ENCODE data around the gene NUCKS1. TPM values are rescaled to one million over a fixed set of nuclear protein-coding genes. Genes with fewer than 3 reads are reported as not detected.

NUCKS1 gene
- total RNA-seq, 1 experiment from 2014 or later = 205 TPM

DNA sequence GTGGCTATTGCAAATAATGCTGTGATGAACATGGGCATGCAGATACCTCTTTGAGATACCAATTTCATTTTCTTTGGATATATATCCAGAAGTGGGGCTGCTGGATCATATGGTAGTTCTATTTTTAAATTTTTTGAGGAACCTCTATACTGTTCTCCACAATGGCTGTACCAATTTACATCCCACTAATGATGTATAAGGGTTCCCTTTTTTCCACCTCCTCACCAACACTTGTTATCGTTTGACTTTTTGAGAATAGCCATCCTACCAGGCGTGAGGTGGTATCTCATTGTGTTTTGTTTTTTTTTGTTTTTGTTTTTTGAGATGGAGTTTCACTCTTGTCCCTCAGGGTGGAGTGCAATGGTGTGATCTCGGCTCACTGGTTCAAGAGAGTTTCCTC is 6.6 kb upstream of the NUCKS1 start:
- no TSS peak for BruUV-seq (replicated peaks)
- Histone ChIP-seq H3K27me3 (replicated peaks; ENCODE audit: control insufficient read depth, insufficient read depth, low read length) (no peaks in the 10 kb centered on the region), H3K9me3 (no peaks in the 10 kb centered on the region), H3K4me3 (ENCODE audit: low read depth, low read length) (no peak overlapping the region), H3K4me1 (no peaks in the 10 kb centered on the region), H3K36me3 (ENCODE audit: control insufficient read depth, insufficient read depth, low read length) (no peaks in the 10 kb centered on the region)
- Mint-ChIP-seq H3K4me1 (ENCODE audit: low read depth, unreplicated experiment) (peaks cover 7% of the 10 kb centered on the region), H3K27ac (ENCODE audit: unreplicated experiment) (no peak overlapping the region), H3K27me3 (ENCODE audit: insufficient read depth, unreplicated experiment) (peaks cover 7% of the 10 kb centered on the region), H3K4me3 (ENCODE audit: unreplicated experiment) (no peak overlapping the region), H3K9me3 (ENCODE audit: unreplicated experiment) (no peaks in the 10 kb centered on the region), H3K36me3 (ENCODE audit: insufficient read depth, unreplicated experiment) (no peaks in the 10 kb centered on the region)
- ChIA-PET CTCF (no interaction called here), POLR2A (no interaction called here)
- DNase-seq = no peak
- TF ChIP-seq, protein P1, sequence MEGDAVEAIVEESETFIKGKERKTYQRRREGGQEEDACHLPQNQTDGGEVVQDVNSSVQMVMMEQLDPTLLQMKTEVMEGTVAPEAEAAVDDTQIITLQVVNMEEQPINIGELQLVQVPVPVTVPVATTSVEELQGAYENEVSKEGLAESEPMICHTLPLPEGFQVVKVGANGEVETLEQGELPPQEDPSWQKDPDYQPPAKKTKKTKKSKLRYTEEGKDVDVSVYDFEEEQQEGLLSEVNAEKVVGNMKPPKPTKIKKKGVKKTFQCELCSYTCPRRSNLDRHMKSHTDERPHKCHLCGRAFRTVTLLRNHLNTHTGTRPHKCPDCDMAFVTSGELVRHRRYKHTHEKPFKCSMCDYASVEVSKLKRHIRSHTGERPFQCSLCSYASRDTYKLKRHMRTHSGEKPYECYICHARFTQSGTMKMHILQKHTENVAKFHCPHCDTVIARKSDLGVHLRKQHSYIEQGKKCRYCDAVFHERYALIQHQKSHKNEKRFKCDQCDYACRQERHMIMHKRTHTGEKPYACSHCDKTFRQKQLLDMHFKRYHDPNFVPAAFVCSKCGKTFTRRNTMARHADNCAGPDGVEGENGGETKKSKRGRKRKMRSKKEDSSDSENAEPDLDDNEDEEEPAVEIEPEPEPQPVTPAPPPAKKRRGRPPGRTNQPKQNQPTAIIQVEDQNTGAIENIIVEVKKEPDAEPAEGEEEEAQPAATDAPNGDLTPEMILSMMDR (IDR thresholded peaks at IDR 0.05; ENCODE audit: insufficient read depth in 1 of 2, low read depth in 1 of 2, low read length in 1 of 2, severe bottlenecking in 1 of 2, unreplicated experiment in 1 of 2) = no peak
- intact Hi-C loops (cut with micrococcal nuclease; ENCODE audit: unreplicated experiment) = no loop called here

DNA sequence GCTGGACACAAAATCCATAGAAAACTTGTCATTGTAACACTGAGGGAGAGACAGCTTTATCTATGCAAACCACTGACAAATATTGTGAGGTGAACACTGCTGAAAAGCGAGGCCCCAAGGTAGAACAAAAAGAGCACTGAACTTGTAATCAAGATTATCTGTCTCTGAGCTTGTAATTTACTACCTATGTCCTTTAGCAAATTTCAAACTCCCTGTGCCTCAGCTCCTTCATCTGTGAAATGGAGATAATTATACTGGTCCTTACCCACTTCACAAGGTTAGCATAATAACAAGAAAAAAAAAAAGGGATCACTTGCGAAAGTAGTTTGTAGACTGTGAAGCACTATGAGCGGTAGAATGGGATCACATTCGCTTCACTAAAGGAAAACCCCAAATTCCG is 4.9 kb upstream of the NUCKS1 start:
- ChIA-PET CTCF (no interaction called here), POLR2A (no interaction called here)
- peaks cover 7% of the 10 kb centered on the region for H3K4me1 Mint-ChIP-seq (ENCODE audit: low read depth, unreplicated experiment)
- no peak for DNase-seq
- peaks cover 6% of the 10 kb centered on the region for H3K36me3 Mint-ChIP-seq (ENCODE audit: insufficient read depth, unreplicated experiment)
- Histone ChIP-seq H3K4me3 (ENCODE audit: low read depth, low read length) (no peak overlapping the region), H3K9me3 (no peaks in the 10 kb centered on the region), H3K27me3 (replicated peaks; ENCODE audit: control insufficient read depth, insufficient read depth, low read length) (no peaks in the 10 kb centered on the region), H3K4me1 (no peaks in the 10 kb centered on the region), H3K36me3 (ENCODE audit: control insufficient read depth, insufficient read depth, low read length) (no peaks in the 10 kb centered on the region)
- BruUV-seq (replicated peaks) = no TSS peak
- TF ChIP-seq, protein P1 (IDR thresholded peaks at IDR 0.05; ENCODE audit: insufficient read depth in 1 of 2, low read depth in 1 of 2, low read length in 1 of 2, severe bottlenecking in 1 of 2, unreplicated experiment in 1 of 2) = no peak
- intact Hi-C loops (cut with micrococcal nuclease; ENCODE audit: unreplicated experiment) = no loop called here
- no peak overlapping the region for H3K4me3 Mint-ChIP-seq (ENCODE audit: unreplicated experiment)
- H3K9me3 Mint-ChIP-seq (ENCODE audit: unreplicated experiment) = no peaks in the 10 kb centered on the region
- peaks cover 7% of the 10 kb centered on the region for H3K27me3 Mint-ChIP-seq (ENCODE audit: insufficient read depth, unreplicated experiment)
- H3K27ac Mint-ChIP-seq (ENCODE audit: unreplicated experiment) = no peak overlapping the region

DNA sequence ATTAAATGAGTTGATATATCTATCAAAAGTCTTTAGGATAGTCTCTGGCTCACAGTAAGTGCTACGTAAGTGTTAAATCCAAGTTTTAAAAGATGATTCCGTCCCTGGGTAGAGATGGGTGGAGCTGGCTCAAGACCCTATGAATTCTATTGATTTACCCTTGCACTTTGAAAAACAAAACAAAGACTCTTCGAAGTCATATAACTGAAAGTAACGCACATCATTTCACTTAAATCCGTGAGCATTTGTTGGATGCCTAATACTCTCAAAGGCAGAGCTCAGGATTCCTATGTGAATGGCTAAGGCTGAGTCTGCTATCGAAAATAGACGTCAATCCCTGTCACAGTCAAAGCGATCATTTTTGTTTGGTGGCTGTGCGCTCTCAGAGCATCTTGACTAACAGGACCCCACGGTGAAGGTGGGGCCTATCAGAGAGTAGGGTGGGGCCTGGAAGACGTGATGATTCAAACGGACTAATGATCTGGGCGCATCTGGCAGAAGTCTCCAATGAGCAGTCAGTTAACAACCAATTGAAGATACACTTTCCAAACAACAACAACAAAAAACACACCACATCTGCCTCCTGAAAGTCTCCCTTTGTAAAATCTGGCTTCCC is 1.2 kb upstream of the NUCKS1 start:
- Histone ChIP-seq H3K9me3 (no peaks in the 10 kb centered on the region), H3K27me3 (replicated peaks; ENCODE audit: control insufficient read depth, insufficient read depth, low read length) (no peaks in the 10 kb centered on the region), H3K36me3 (ENCODE audit: control insufficient read depth, insufficient read depth, low read length) (no peaks in the 10 kb centered on the region; the same call in 1 of the 2 replicates), H3K4me1 (no peaks in the 10 kb centered on the region), H3K4me3 (ENCODE audit: low read depth, low read length) (no peak overlapping the region)
- H3K4me3 Mint-ChIP-seq (ENCODE audit: unreplicated experiment) = peak overlapping the region; percentile 87
- no TSS peak for BruUV-seq (replicated peaks)
- ChIA-PET POLR2A (no interaction called here), CTCF (no interaction called here)
- H3K27me3 Mint-ChIP-seq (ENCODE audit: insufficient read depth, unreplicated experiment) = peaks cover under 1% of the 10 kb centered on the region
- peaks cover 36% of the 10 kb centered on the region for H3K36me3 Mint-ChIP-seq (ENCODE audit: insufficient read depth, unreplicated experiment)
- peak overlapping the region; percentile 99 for H3K27ac Mint-ChIP-seq (ENCODE audit: unreplicated experiment)
- intact Hi-C loops (cut with micrococcal nuclease; ENCODE audit: unreplicated experiment) = no loop called here
- H3K9me3 Mint-ChIP-seq (ENCODE audit: unreplicated experiment) = no peaks in the 10 kb centered on the region
- no peak for DNase-seq
- peaks cover 7% of the 10 kb centered on the region for H3K4me1 Mint-ChIP-seq (ENCODE audit: low read depth, unreplicated experiment)
- TF ChIP-seq, protein P1 (IDR thresholded peaks at IDR 0.05; ENCODE audit: insufficient read depth in 1 of 2, low read depth in 1 of 2, low read length in 1 of 2, severe bottlenecking in 1 of 2, unreplicated experiment in 1 of 2) = no peak
